AG09309 (cell line): Measurements from ENCODE around the gene VSTM4.

Source experiments
- DNase-seq: peaks from one replicate; pipeline ENCODE4 v3.0.0-alpha.2; 2010; ENCODE audit warnings: low read depth
- H3K4me3 ChIP-seq: 2 replicates; pipeline ENCODE4 v1.5.1; 2011; ENCODE audit warnings: mild to moderate bottlenecking, low read depth, low read length, moderate library complexity; ENCODE audit not compliant: control insufficient read depth
- TF ChIP-seq, protein P1 (sequence below): IDR thresholded peaks from 2 replicates; pipeline ENCODE4 v1.5.1; 2011; ENCODE audit warnings: mild to moderate bottlenecking, low read depth, low read length, inconsistent platforms; ENCODE audit not compliant: insufficient read depth, control insufficient read depth; ENCODE audit errors: missing control alignments

Gene VSTM4

GRCh38 chr10:49089557-49090188, 25.6 kb downstream of the VSTM4 start:
- no peak for DNase-seq
- no peak overlapping the region for H3K4me3 ChIP-seq
- TF ChIP-seq, protein P1, sequence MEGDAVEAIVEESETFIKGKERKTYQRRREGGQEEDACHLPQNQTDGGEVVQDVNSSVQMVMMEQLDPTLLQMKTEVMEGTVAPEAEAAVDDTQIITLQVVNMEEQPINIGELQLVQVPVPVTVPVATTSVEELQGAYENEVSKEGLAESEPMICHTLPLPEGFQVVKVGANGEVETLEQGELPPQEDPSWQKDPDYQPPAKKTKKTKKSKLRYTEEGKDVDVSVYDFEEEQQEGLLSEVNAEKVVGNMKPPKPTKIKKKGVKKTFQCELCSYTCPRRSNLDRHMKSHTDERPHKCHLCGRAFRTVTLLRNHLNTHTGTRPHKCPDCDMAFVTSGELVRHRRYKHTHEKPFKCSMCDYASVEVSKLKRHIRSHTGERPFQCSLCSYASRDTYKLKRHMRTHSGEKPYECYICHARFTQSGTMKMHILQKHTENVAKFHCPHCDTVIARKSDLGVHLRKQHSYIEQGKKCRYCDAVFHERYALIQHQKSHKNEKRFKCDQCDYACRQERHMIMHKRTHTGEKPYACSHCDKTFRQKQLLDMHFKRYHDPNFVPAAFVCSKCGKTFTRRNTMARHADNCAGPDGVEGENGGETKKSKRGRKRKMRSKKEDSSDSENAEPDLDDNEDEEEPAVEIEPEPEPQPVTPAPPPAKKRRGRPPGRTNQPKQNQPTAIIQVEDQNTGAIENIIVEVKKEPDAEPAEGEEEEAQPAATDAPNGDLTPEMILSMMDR = no peak

- no peak for DNase-seq
- H3K4me3 ChIP-seq = no peak overlapping the region
- TF ChIP-seq, protein P1 = no peak
Observed at GRCh38 chr10:49089152-49089551, 26.2 kb downstream of the VSTM4 start.

GRCh38 chr10:49086889-49087288, 28.4 kb downstream of the VSTM4 start:
- TF ChIP-seq, protein P1 = no peak
- no peak for DNase-seq
- no peak overlapping the region for H3K4me3 ChIP-seq

DNA sequence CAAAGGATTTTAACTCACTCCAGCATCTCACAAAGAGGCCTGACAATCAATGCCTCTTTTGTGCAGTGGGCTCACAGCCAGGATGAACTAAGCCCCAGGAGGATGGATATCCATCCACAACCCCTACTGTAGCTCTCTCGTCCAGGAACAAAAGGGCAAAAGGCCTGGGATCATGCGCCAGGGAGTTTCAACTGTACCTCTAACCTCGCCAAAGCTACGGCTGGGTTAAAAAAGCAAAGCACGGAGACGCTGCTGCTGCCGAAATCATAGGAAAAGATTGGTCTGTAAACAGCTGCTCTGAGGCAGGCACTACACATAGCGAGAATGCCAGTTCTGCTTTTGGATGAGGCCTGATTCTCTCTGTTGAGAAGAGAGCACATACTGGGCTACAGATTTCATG, 32.1 kb downstream of the VSTM4 start:
- TF ChIP-seq, protein P1 = no peak

DNA sequence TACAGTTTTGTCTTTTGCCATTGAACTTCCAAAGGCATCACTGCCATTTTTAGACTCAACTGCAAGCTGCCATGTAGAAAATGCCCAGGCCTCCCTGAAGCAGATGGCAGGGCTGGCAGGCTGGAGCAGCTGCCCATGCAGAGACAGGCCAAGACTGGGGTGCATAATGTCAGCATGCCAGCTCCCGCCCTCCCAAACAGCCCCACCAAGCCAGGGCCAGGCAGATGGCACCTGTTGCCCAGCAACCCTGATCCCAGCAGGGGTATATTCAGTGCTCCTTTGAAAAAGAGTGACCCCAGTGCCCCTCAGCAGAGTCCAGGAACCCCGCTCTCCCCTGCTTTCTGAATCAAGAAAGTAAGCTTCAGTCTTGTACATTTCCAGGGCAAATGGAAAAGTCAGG, 32.6 kb downstream of the VSTM4 start:
- no peak for DNase-seq
- TF ChIP-seq, protein P1 = no peak
- H3K4me3 ChIP-seq = no peak overlapping the region

More for the DNA sequence above, 32.1 kb downstream of the VSTM4 start:
- DNase-seq = no peak
- H3K4me3 ChIP-seq = no peak overlapping the region

- TF ChIP-seq, protein P1 = no peak
- DNase-seq = no peak
- no peak overlapping the region for H3K4me3 ChIP-seq
Observed at GRCh38 chr10:49081547-49082275, 33.6 kb downstream of the VSTM4 start.
